A549 (cell line): ENCODE results near the gene STRA8. TPM values are rescaled to one million over a fixed set of nuclear protein-coding genes. Genes with fewer than 3 reads are reported as not detected.

Experiments used
- ATAC-seq, 2 experiments: fragments of 200-7000 bp in 1 of 2; fragments of >200 bp in 1 of 2; cut with Nextera tagmentation in 1 of 2; cut with Tn5 transposase in 1 of 2; 3 replicates each; pipeline versions ENCODE4 v1.8.0 to v1.9.1; 2018 to 2020; ENCODE audit warnings: mild to moderate bottlenecking in 1 of 2, moderate library complexity in 1 of 2
- CTCF ChIA-PET: fragments of 300-600 bp; sonication (Branson Sonifier 250); formaldehyde crosslinking; extraction: SDS; loops from one replicate; lab custom pipeline; 2021; ENCODE audit warnings: antibody characterized with exemption, inconsistent platforms; lab: Yijun Ruan, JAX
- POLR2A ChIA-PET: fragments of 350-600 bp; formaldehyde crosslinking; extraction: SDS; loops from one replicate; lab custom pipeline; 2021; ENCODE audit warnings: antibody characterized with exemption, inconsistent platforms; lab: Yijun Ruan, JAX
- DNase-seq, 2 experiments: peaks; one replicate each; pipeline versions ENCODE4 v3.0.0 to v3.0.0-alpha.2; 2011 to 2016; ENCODE audit warnings: low read depth in 1 of 2, low spot score in 1 of 2
- FAIRE-seq: peaks from 2 replicates; lab custom pipeline; 2011; peaks lifted over from hg19 to GRCh38; lab: Jason Lieb, UNC
- H3K27ac ChIP-seq, 2 experiments: fragments of >200 bp; sonication (Bioruptor Twin); formaldehyde crosslinking; 3 replicates each; pipeline ENCODE4 v1.5.1; 2016 to 2017
- H3K4me1 ChIP-seq: fragments of >200 bp; sonication (Bioruptor Twin); formaldehyde crosslinking; 3 replicates; pipeline ENCODE4 v1.6.1; 2016
- H3K4me2 ChIP-seq: fragments of >200 bp; sonication (Bioruptor Twin); formaldehyde crosslinking; 3 replicates; pipeline ENCODE4 v1.6.1; 2016
- H3K4me3 ChIP-seq: fragments of >200 bp; sonication (Bioruptor Twin); formaldehyde crosslinking; 3 replicates; pipeline ENCODE4 v1.5.1; 2016
- H3K9me3 ChIP-seq: fragments of >200 bp; sonication (Bioruptor Twin); formaldehyde crosslinking; 3 replicates; pipeline ENCODE4 v1.6.1; 2016
- CBX8 ChIP-seq: fragments of 200-600 bp; sonication (generic); IDR thresholded peaks from 2 replicates; pipeline ENCODE4 v1.6.1; 2016
- CHD2 ChIP-seq: fragments of 150-350 bp; IDR thresholded peaks from 2 replicates; pipeline ENCODE4 v1.6.1; 2014; ENCODE audit warnings: low read length; ENCODE audit not compliant: partially characterized antibody
- EP300 ChIP-seq, 2 experiments: fragments of >200 bp; sonication (Bioruptor Twin); formaldehyde crosslinking; IDR thresholded peaks; 2 replicates in 1 of 2; 3 replicates in 1 of 2; pipeline ENCODE4 v1.6.1; 2016 to 2017
- FOSB ChIP-seq: fragments of 250-450 bp; sonication (Bioruptor Pico); IDR thresholded peaks from 2 replicates; pipeline ENCODE4 v1.5.0; 2020; ENCODE audit warnings: mild to moderate bottlenecking, moderate library complexity
- HDAC2 ChIP-seq: fragments of 200-600 bp; sonication (generic); IDR thresholded peaks from 2 replicates; pipeline ENCODE4 v1.6.1; 2016
- HOXA7 ChIP-seq: fragments of 250-450 bp; sonication (Bioruptor Pico); IDR thresholded peaks from 2 replicates; pipeline ENCODE4 v1.5.0; 2020; ENCODE audit warnings: mild to moderate bottlenecking, moderate library complexity
- JUN ChIP-seq, 2 experiments: fragments of >200 bp; sonication (Bioruptor Twin); formaldehyde crosslinking; IDR thresholded peaks; 2 replicates in 1 of 2; 3 replicates in 1 of 2; pipeline ENCODE4 v1.6.1; 2016 to 2017
- KDM1A ChIP-seq: fragments of 200-600 bp; sonication (generic); IDR thresholded peaks from 2 replicates; pipeline ENCODE4 v1.6.1; 2016; ENCODE audit warnings: low read depth, mild to moderate bottlenecking
- KDM5A ChIP-seq: fragments of 200-600 bp; sonication (generic); IDR thresholded peaks from 2 replicates; pipeline ENCODE4 v1.6.1; 2016; ENCODE audit warnings: antibody characterized with exemption, mild to moderate bottlenecking
- NR3C1 ChIP-seq: fragments of >200 bp; sonication (Bioruptor Twin); formaldehyde crosslinking; IDR thresholded peaks from 3 replicates; pipeline ENCODE4 v1.6.1; 2017
- RCOR1 ChIP-seq: fragments of 150-350 bp; IDR thresholded peaks from 2 replicates; pipeline ENCODE4 v1.6.1; 2014; ENCODE audit warnings: antibody characterized with exemption, low read length, low read depth
- RNF2 ChIP-seq: fragments of 200-600 bp; sonication (generic); IDR thresholded peaks from 2 replicates; pipeline ENCODE4 v1.6.1; 2016; ENCODE audit warnings: low read depth, mild to moderate bottlenecking, antibody characterized with exemption, moderate library complexity, borderline replicate concordance
- SREBF2 ChIP-seq: fragments of 450-650 bp; IDR thresholded peaks from 2 replicates; pipeline ENCODE4 v1.6.1; 2014; ENCODE audit warnings: mild to moderate bottlenecking, moderate library complexity
- TFCP2L1 ChIP-seq: fragments of 250-450 bp; sonication (Bioruptor Pico); IDR thresholded peaks from 2 replicates; pipeline ENCODE4 v1.5.0; 2021; ENCODE audit warnings: mild to moderate bottlenecking
- ZC3H11A ChIP-seq: fragments of 450-650 bp; IDR thresholded peaks from 2 replicates; pipeline ENCODE4 v1.6.1; 2014; ENCODE audit warnings: antibody characterized with exemption, mild to moderate bottlenecking
- ZFP36 ChIP-seq: fragments of 450-650 bp; IDR thresholded peaks from 2 replicates; pipeline ENCODE4 v1.6.1; 2014; ENCODE audit warnings: borderline replicate concordance; ENCODE audit not compliant: partially characterized antibody
- ZNF302 ChIP-seq: fragments of 250-450 bp; sonication (Bioruptor Pico); IDR thresholded peaks from 2 replicates; pipeline ENCODE4 v1.9.0; 2021; ENCODE audit warnings: inconsistent platforms, mild to moderate bottlenecking, moderate library complexity
- WGBS: methylation state at CpG from one replicate; pipeline ENCODE4 v1.1.6; 2017; ENCODE audit errors: missing lambda C conversion rate; 5-methylcytosine and 5-hydroxymethylcytosine counted together
- polyA plus RNA-seq, 4 experiments: library from polyadenylated mRNA; depleted of rRNA in 3 of 4; stranded (reverse); fragments of >200 nt; fragmentation: RNase III in 1 of 4; extraction: RNeasy Plus Mini Kit Qiagen cat#74134 plus additional on column Dnase treatment in 1 of 4; gene quantifications; 2 replicates in 3 of 4; 3 replicates in 1 of 4; pipeline ENCODE4 v1.2.3, GENCODE V29; 2011 to 2017
- TF ChIP-seq, protein P1 (sequence below): IDR thresholded peaks from 2 replicates; pipeline ENCODE4 v1.6.1; 2012
- TF ChIP-seq, protein P2 (sequence below): fragments of 250-450 bp; sonication (Bioruptor Pico); IDR thresholded peaks from 2 replicates; pipeline ENCODE4 v1.5.0; 2021; ENCODE audit warnings: mild to moderate bottlenecking, moderate library complexity, borderline replicate concordance
- TF ChIP-seq, protein P3 (sequence below): fragments of 150-350 bp; IDR thresholded peaks from 2 replicates; pipeline ENCODE4 v1.6.1; 2014; ENCODE audit warnings: low read depth, mild to moderate bottlenecking, low read length
- TF ChIP-seq, protein P4 (sequence below): fragments of >200 bp; sonication (Bioruptor Twin); formaldehyde crosslinking; IDR thresholded peaks from 3 replicates; pipeline ENCODE4 v1.6.1; 2016
- TF ChIP-seq, protein P5 (sequence below): fragments of 200-600 bp; sonication (generic); IDR thresholded peaks from 2 replicates; pipeline ENCODE4 v1.6.1; 2016; ENCODE audit warnings: antibody characterized with exemption, mild to moderate bottlenecking, moderate library complexity
- TF ChIP-seq, protein P6 (sequence below): fragments of 450-650 bp; IDR thresholded peaks from 2 replicates; pipeline ENCODE4 v1.6.1; 2014; ENCODE audit warnings: antibody characterized with exemption

The STRA8 gene
- polyA plus RNA-seq, 2 of the 4 experiments (the other 2 are of a cell fraction) = not detected

DNA sequence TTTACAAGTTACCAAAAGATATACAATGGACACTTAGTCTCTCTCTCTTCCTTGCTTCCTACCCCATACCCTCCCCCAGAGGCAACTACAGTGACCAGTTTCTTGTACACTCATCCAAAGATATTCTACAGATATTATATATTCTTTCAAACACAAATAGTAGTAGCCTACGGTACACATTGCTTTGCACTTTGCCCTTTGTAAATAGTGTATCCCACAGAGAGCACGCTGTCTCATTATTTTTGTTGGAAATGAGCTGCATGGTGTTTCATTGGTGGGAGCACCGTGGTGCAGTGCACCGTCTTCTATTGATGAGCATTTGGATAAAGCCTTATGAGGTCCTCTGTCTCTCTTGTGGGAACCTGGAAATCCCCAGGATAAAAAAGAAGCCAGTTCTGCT is 24.2 kb downstream of the STRA8 start:
- Histone ChIP-seq H3K27ac (no peak overlapping the region), H3K4me1 (peaks cover 28% of the 10 kb centered on the region), H3K9me3 (no peaks in the 10 kb centered on the region), H3K4me3 (no peak overlapping the region), H3K4me2 (peak overlapping the region; percentile 16; the same call in 2 of the 3 replicates)
- no peak; a peak in 1 of 6 replicates for ATAC-seq
- TF ChIP-seq, protein P1, sequence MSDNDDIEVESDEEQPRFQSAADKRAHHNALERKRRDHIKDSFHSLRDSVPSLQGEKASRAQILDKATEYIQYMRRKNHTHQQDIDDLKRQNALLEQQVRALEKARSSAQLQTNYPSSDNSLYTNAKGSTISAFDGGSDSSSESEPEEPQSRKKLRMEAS = no peak
- no peak for TF ChIP-seq TFCP2L1 (CRISPR knock-in tag)
- TF ChIP-seq, protein P2, sequence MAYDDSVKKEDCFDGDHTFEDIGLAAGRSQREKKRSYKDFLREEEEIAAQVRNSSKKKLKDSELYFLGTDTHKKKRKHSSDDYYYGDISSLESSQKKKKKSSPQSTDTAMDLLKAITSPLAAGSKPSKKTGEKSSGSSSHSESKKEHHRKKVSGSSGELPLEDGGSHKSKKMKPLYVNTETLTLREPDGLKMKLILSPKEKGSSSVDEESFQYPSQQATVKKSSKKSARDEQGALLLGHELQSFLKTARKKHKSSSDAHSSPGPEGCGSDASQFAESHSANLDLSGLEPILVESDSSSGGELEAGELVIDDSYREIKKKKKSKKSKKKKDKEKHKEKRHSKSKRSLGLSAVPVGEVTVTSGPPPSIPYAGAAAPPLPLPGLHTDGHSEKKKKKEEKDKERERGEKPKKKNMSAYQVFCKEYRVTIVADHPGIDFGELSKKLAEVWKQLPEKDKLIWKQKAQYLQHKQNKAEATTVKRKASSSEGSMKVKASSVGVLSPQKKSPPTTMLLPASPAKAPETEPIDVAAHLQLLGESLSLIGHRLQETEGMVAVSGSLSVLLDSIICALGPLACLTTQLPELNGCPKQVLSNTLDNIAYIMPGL = no peak
- no peak for TF ChIP-seq ZC3H11A
- TF ChIP-seq, protein P3, sequence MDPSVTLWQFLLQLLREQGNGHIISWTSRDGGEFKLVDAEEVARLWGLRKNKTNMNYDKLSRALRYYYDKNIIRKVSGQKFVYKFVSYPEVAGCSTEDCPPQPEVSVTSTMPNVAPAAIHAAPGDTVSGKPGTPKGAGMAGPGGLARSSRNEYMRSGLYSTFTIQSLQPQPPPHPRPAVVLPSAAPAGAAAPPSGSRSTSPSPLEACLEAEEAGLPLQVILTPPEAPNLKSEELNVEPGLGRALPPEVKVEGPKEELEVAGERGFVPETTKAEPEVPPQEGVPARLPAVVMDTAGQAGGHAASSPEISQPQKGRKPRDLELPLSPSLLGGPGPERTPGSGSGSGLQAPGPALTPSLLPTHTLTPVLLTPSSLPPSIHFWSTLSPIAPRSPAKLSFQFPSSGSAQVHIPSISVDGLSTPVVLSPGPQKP = no peak
- TF ChIP-seq SREBF2 = no peak
- TF ChIP-seq CHD2 = no peak
- no peak for TF ChIP-seq EP300 (IDR thresholded peaks at IDR 0.05)
- no peak for TF ChIP-seq HDAC2
- no peak for TF ChIP-seq FOSB (CRISPR knock-in tag)
- TF ChIP-seq KDM1A = no peak
- TF ChIP-seq JUN (IDR thresholded peaks at IDR 0.05) = no peak
- 15% methylated on average over 4 of the region's 4 CpGs for WGBS
- POLR2A ChIA-PET = no interaction called here
- no peak for FAIRE-seq
- CTCF ChIA-PET = no interaction called here
- no peak for DNase-seq

DNA sequence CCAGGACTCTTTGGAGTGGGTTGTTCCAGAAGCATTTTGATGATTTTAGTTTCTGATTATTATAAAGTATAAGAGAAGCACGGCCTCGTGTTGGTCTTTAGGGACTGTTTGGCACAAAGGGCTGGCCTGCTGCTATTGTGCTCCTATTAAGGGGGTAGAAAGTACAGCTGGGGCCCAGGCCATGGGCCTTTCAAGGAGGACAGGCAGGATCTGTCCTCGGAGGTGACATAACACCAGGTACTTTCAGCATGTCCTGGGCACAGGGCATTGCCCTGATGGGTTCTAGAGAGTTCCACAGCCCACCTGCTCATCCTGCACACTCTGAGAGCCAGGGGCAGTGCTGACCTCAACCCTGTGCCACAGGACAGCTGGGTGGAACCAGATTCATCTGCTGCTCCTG is 24.9 kb downstream of the STRA8 start:
- ChIA-PET POLR2A (no interaction called here), CTCF (interaction anchor here (1.0 to 1.4 kb wide), 2 partner anchors 77 to 273 kb away, joined by 3 to 5 read pairs; partner anchors contain the start of gene AGBL3)
- no peak for FAIRE-seq
- WGBS = 64% methylated on average over 3 of the region's 3 CpGs
- no peaks in the 10 kb centered on the region for H3K9me3 ChIP-seq
- H3K4me2 ChIP-seq = no peak overlapping the region
- TF ChIP-seq, protein P4, sequence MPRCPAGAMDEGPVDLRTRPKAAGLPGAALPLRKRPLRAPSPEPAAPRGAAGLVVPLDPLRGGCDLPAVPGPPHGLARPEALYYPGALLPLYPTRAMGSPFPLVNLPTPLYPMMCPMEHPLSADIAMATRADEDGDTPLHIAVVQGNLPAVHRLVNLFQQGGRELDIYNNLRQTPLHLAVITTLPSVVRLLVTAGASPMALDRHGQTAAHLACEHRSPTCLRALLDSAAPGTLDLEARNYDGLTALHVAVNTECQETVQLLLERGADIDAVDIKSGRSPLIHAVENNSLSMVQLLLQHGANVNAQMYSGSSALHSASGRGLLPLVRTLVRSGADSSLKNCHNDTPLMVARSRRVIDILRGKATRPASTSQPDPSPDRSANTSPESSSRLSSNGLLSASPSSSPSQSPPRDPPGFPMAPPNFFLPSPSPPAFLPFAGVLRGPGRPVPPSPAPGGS = no peak
- TF ChIP-seq NR3C1 (no peak), RNF2 (no peak), TFCP2L1 (CRISPR knock-in tag) (no peak), ZFP36 (no peak), KDM5A (no peak), RCOR1 (no peak), CBX8 (no peak), ZNF302 (CRISPR knock-in tag) (no peak), HOXA7 (CRISPR knock-in tag) (no peak)
- TF ChIP-seq, protein P5, sequence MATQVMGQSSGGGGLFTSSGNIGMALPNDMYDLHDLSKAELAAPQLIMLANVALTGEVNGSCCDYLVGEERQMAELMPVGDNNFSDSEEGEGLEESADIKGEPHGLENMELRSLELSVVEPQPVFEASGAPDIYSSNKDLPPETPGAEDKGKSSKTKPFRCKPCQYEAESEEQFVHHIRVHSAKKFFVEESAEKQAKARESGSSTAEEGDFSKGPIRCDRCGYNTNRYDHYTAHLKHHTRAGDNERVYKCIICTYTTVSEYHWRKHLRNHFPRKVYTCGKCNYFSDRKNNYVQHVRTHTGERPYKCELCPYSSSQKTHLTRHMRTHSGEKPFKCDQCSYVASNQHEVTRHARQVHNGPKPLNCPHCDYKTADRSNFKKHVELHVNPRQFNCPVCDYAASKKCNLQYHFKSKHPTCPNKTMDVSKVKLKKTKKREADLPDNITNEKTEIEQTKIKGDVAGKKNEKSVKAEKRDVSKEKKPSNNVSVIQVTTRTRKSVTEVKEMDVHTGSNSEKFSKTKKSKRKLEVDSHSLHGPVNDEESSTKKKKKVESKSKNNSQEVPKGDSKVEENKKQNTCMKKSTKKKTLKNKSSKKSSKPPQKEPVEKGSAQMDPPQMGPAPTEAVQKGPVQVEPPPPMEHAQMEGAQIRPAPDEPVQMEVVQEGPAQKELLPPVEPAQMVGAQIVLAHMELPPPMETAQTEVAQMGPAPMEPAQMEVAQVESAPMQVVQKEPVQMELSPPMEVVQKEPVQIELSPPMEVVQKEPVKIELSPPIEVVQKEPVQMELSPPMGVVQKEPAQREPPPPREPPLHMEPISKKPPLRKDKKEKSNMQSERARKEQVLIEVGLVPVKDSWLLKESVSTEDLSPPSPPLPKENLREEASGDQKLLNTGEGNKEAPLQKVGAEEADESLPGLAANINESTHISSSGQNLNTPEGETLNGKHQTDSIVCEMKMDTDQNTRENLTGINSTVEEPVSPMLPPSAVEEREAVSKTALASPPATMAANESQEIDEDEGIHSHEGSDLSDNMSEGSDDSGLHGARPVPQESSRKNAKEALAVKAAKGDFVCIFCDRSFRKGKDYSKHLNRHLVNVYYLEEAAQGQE = no peak
- TF ChIP-seq, protein P1 = no peak
- TF ChIP-seq, protein P6, sequence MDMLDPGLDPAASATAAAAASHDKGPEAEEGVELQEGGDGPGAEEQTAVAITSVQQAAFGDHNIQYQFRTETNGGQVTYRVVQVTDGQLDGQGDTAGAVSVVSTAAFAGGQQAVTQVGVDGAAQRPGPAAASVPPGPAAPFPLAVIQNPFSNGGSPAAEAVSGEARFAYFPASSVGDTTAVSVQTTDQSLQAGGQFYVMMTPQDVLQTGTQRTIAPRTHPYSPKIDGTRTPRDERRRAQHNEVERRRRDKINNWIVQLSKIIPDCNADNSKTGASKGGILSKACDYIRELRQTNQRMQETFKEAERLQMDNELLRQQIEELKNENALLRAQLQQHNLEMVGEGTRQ = no peak
- no peak overlapping the region for H3K4me3 ChIP-seq
- H3K4me1 ChIP-seq = peaks cover 26% of the 10 kb centered on the region
- ATAC-seq = no peak
- H3K27ac ChIP-seq = no peak overlapping the region
- DNase-seq = no peak
